Measurements from ENCODE around the gene IL23R.
A peak's percentile ranks its signal among the peaks of the same experiment; 100 is the strongest.

The IL23R gene

GRCh38 chr1:67166196-67166595 is at the start of gene IL23R:
Gene IL23R (plus strand): TSS chr1:67166454. CDS start chr1:67168121, 1,667 bp downstream.
- Mint-ChIP-seq H3K36me3 (no peaks in the 10 kb centered on the region), H3K4me3 (no peak within 1 kb of the TSS), H3K4me1 (peaks cover 3% of the 10 kb centered on the region), H3K9me3 (no peaks in the 10 kb centered on the region), H3K27me3 (peaks cover 7% of the 10 kb centered on the region), H3K27ac (no peak within 1 kb of the TSS)
- peak; percentile 67 for ATAC-seq (ENCODE audit: low read depth)
- DNase-seq (ENCODE audit: low spot score in 2 of 2), result no peak

- ATAC-seq (ENCODE audit: low read depth), result no peak
These were observed 48.1 kb upstream of the IL23R start for GRCh38 chr1:67118191-67118590.

GRCh38 chr1:67118646-67119045 is 47.6 kb upstream of the IL23R start:
- Mint-ChIP-seq H3K27me3 (no peaks in the 10 kb centered on the region), H3K9me3 (peaks cover 2% of the 10 kb centered on the region), H3K4me1 (no peaks in the 10 kb centered on the region), H3K36me3 (peaks cover 2% of the 10 kb centered on the region), H3K27ac (no peak overlapping the region), H3K4me3 (no peak overlapping the region)
- DNase-seq (ENCODE audit: low spot score in 2 of 2), result no peak
- ATAC-seq (ENCODE audit: low read depth), result no peak

More at GRCh38 chr1:67118191-67118590, 48.1 kb upstream of the IL23R start:
- Mint-ChIP-seq H3K27me3 (no peaks in the 10 kb centered on the region), H3K36me3 (peaks cover 2% of the 10 kb centered on the region), H3K9me3 (peaks cover 2% of the 10 kb centered on the region), H3K27ac (no peak overlapping the region), H3K4me3 (no peak overlapping the region), H3K4me1 (no peaks in the 10 kb centered on the region)
- no peak for DNase-seq (ENCODE audit: low spot score in 2 of 2)

- no peaks in the 10 kb centered on the region for H3K27me3 Mint-ChIP-seq
- ATAC-seq (ENCODE audit: low read depth), result no peak
These were observed 45.2 kb upstream of the IL23R start for GRCh38 chr1:67120855-67121619.

GRCh38 chr1:67124455-67124854 is 41.8 kb upstream of the IL23R start:
- ATAC-seq (ENCODE audit: low read depth), result no peak
- H3K27ac Mint-ChIP-seq, result no peak overlapping the region
- no peak for DNase-seq (ENCODE audit: low spot score in 2 of 2)
- no peaks in the 10 kb centered on the region for H3K4me1 Mint-ChIP-seq
- no peaks in the 10 kb centered on the region for H3K9me3 Mint-ChIP-seq
- H3K27me3 Mint-ChIP-seq, result no peaks in the 10 kb centered on the region
- H3K4me3 Mint-ChIP-seq, result no peak overlapping the region
- no peaks in the 10 kb centered on the region for H3K36me3 Mint-ChIP-seq

More at GRCh38 chr1:67120855-67121619, 45.2 kb upstream of the IL23R start:
- no peak for DNase-seq (ENCODE audit: low spot score in 2 of 2)
- no peaks in the 10 kb centered on the region for H3K36me3 Mint-ChIP-seq
- no peaks in the 10 kb centered on the region for H3K4me1 Mint-ChIP-seq
- H3K9me3 Mint-ChIP-seq, result no peaks in the 10 kb centered on the region
- no peak overlapping the region for H3K27ac Mint-ChIP-seq
- no peak overlapping the region for H3K4me3 Mint-ChIP-seq

GRCh38 chr1:67126111-67126746 is 40.0 kb upstream of the IL23R start:
- Mint-ChIP-seq H3K27ac (no peak overlapping the region), H3K27me3 (no peaks in the 10 kb centered on the region), H3K4me1 (no peaks in the 10 kb centered on the region), H3K36me3 (no peaks in the 10 kb centered on the region), H3K4me3 (no peak overlapping the region), H3K9me3 (no peaks in the 10 kb centered on the region)
- DNase-seq (ENCODE audit: low spot score in 2 of 2) (no peak), ATAC-seq (ENCODE audit: low read depth) (no peak)

GRCh38 chr1:67126974-67127373 is 39.3 kb upstream of the IL23R start:
- no peaks in the 10 kb centered on the region for H3K4me1 Mint-ChIP-seq
- no peaks in the 10 kb centered on the region for H3K27me3 Mint-ChIP-seq
- H3K9me3 Mint-ChIP-seq, result no peaks in the 10 kb centered on the region
- H3K4me3 Mint-ChIP-seq, result no peak overlapping the region
- DNase-seq (ENCODE audit: low spot score in 2 of 2), result no peak
- ATAC-seq (ENCODE audit: low read depth), result no peak
- H3K36me3 Mint-ChIP-seq, result no peaks in the 10 kb centered on the region
- H3K27ac Mint-ChIP-seq, result no peak overlapping the region

- H3K36me3 Mint-ChIP-seq, result no peaks in the 10 kb centered on the region
- no peak overlapping the region for H3K4me3 Mint-ChIP-seq
- peaks cover 4% of the 10 kb centered on the region for H3K4me1 Mint-ChIP-seq
- no peak overlapping the region for H3K27ac Mint-ChIP-seq
- DNase-seq (ENCODE audit: low spot score in 2 of 2), result no peak
- H3K9me3 Mint-ChIP-seq, result no peaks in the 10 kb centered on the region
- H3K27me3 Mint-ChIP-seq, result no peaks in the 10 kb centered on the region
- no peak for ATAC-seq (ENCODE audit: low read depth)
These were observed 35.6 kb upstream of the IL23R start for GRCh38 chr1:67130673-67131072.

- H3K36me3 Mint-ChIP-seq, result no peaks in the 10 kb centered on the region
- H3K9me3 Mint-ChIP-seq, result no peaks in the 10 kb centered on the region
- peaks cover 4% of the 10 kb centered on the region for H3K4me1 Mint-ChIP-seq
- H3K27ac Mint-ChIP-seq, result no peak overlapping the region
- no peak for ATAC-seq (ENCODE audit: low read depth)
- no peak for DNase-seq (ENCODE audit: low spot score in 2 of 2)
- H3K4me3 Mint-ChIP-seq, result no peak overlapping the region
- H3K27me3 Mint-ChIP-seq, result peaks cover under 1% of the 10 kb centered on the region
These were observed 33.1 kb upstream of the IL23R start for GRCh38 chr1:67133177-67133576.

- ATAC-seq (ENCODE audit: low read depth), result peak; percentile 54
- Mint-ChIP-seq H3K4me3 (peak within 1 kb of the TSS; percentile 75), H3K27me3 (peaks cover 3% of the 10 kb centered on the region), H3K4me1 (peaks cover 4% of the 10 kb centered on the region), H3K36me3 (no peaks in the 10 kb centered on the region), H3K9me3 (no peaks in the 10 kb centered on the region), H3K27ac (no peak within 1 kb of the TSS)
- no peak for DNase-seq (ENCODE audit: low spot score in 2 of 2)
These were observed 31.6 kb upstream of the IL23R start, which contains the start of gene C1orf141 for GRCh38 chr1:67134695-67135094. Gene C1orf141 (minus strand): TSS chr1:67134970. CDS start chr1:67127240, 7,730 bp downstream.

- DNase-seq (ENCODE audit: low spot score in 2 of 2) (no peak), ATAC-seq (ENCODE audit: low read depth) (no peak)
- Mint-ChIP-seq H3K27ac (no peak overlapping the region), H3K9me3 (no peaks in the 10 kb centered on the region), H3K4me3 (peak overlapping the region; percentile 75), H3K4me1 (peaks cover 4% of the 10 kb centered on the region), H3K27me3 (peaks cover 3% of the 10 kb centered on the region), H3K36me3 (no peaks in the 10 kb centered on the region)
These were observed 30.9 kb upstream of the IL23R start for GRCh38 chr1:67135354-67135753.

- H3K4me3 Mint-ChIP-seq, result no peak overlapping the region
- peaks cover 4% of the 10 kb centered on the region for H3K4me1 Mint-ChIP-seq
- no peaks in the 10 kb centered on the region for H3K36me3 Mint-ChIP-seq
- H3K27me3 Mint-ChIP-seq, result peaks cover 3% of the 10 kb centered on the region
- DNase-seq (ENCODE audit: low spot score in 2 of 2), result no peak
- no peak for ATAC-seq (ENCODE audit: low read depth)
- no peak overlapping the region for H3K27ac Mint-ChIP-seq
- no peaks in the 10 kb centered on the region for H3K9me3 Mint-ChIP-seq
These were observed 28.9 kb upstream of the IL23R start for GRCh38 chr1:67137307-67137753.

GRCh38 chr1:67138813-67139499 is 27.3 kb upstream of the IL23R start:
- Mint-ChIP-seq H3K9me3 (no peaks in the 10 kb centered on the region), H3K36me3 (no peaks in the 10 kb centered on the region), H3K4me1 (peaks cover 4% of the 10 kb centered on the region), H3K27me3 (peaks cover 3% of the 10 kb centered on the region), H3K27ac (no peak overlapping the region), H3K4me3 (no peak overlapping the region)
- ATAC-seq (ENCODE audit: low read depth) (no peak), DNase-seq (ENCODE audit: low spot score in 2 of 2) (no peak)

GRCh38 chr1:67140460-67140859 is 25.8 kb upstream of the IL23R start:
- Mint-ChIP-seq H3K27me3 (peaks cover 3% of the 10 kb centered on the region), H3K4me3 (no peak overlapping the region), H3K36me3 (no peaks in the 10 kb centered on the region), H3K4me1 (peaks cover 2% of the 10 kb centered on the region), H3K27ac (no peak overlapping the region), H3K9me3 (no peaks in the 10 kb centered on the region)
- no peak for ATAC-seq (ENCODE audit: low read depth)
- no peak for DNase-seq (ENCODE audit: low spot score in 2 of 2)
